ENCODE data around the gene ENPEP. TPM values are rescaled to one million over a fixed set of nuclear protein-coding genes. Genes with fewer than 3 reads are reported as not detected.
"Not testable (repeated sequence)": the region's sequence is repeated elsewhere in the genome, so short reads cannot be mapped to it uniquely, and the experiment has no call there.

Gene ENPEP
- total RNA-seq, 1 donor from 2014 or later = not detected

GRCh38 chr4:110544594-110544993 is 68.6 kb downstream of the ENPEP start:
- POLR2A ChIA-PET = no interaction called here
- no peak for ATAC-seq (ENCODE audit: low read depth)
- intact Hi-C loops (cut with micrococcal nuclease) = no loop called here
- Mint-ChIP-seq H3K36me3 (ENCODE audit: low read depth) (no peaks in the 10 kb centered on the region), H3K4me1 (no peaks in the 10 kb centered on the region), H3K27me3 (peaks cover 7% of the 10 kb centered on the region), H3K4me3 (no peak overlapping the region), H3K9me3 (no peaks in the 10 kb centered on the region), H3K27ac (no peak overlapping the region)
- no peak for TF ChIP-seq CTCF (IDR thresholded peaks at IDR 0.05)
- CTCF ChIA-PET = no interaction called here
- no peak for DNase-seq

GRCh38 chr4:110550260-110550659 is 74.3 kb downstream of the ENPEP start:
- ChIA-PET POLR2A (no interaction called here), CTCF (no interaction called here)
- Mint-ChIP-seq H3K27me3 (peaks cover 9% of the 10 kb centered on the region), H3K36me3 (ENCODE audit: low read depth) (no peaks in the 10 kb centered on the region), H3K27ac (no peak overlapping the region), H3K4me3 (no peak overlapping the region), H3K9me3 (no peaks in the 10 kb centered on the region), H3K4me1 (no peaks in the 10 kb centered on the region)
- intact Hi-C loops (cut with micrococcal nuclease) = no loop called here
- no peak for ATAC-seq (ENCODE audit: low read depth)
- DNase-seq = no peak
- TF ChIP-seq CTCF (IDR thresholded peaks at IDR 0.05) = no peak

- ATAC-seq (ENCODE audit: low read depth) (no peak), DNase-seq (no peak)
- POLR2A ChIA-PET = no interaction called here
- intact Hi-C loops (cut with micrococcal nuclease) = no loop called here
- Mint-ChIP-seq H3K4me3 (no peak overlapping the region), H3K27me3 (peaks cover 7% of the 10 kb centered on the region), H3K36me3 (ENCODE audit: low read depth) (no peaks in the 10 kb centered on the region), H3K9me3 (no peaks in the 10 kb centered on the region), H3K27ac (no peak overlapping the region), H3K4me1 (no peaks in the 10 kb centered on the region)
- CTCF ChIA-PET = no interaction called here
- no peak for TF ChIP-seq CTCF (IDR thresholded peaks at IDR 0.05)
These were observed 77.2 kb downstream of the ENPEP start for GRCh38 chr4:110553197-110553596.

GRCh38 chr4:110567214-110567613 is 91.3 kb downstream of the ENPEP start:
- ChIA-PET CTCF (no interaction called here), POLR2A (no interaction called here)
- H3K4me1 Mint-ChIP-seq = no peaks in the 10 kb centered on the region
- no peak for ATAC-seq (ENCODE audit: low read depth)
- H3K36me3 Mint-ChIP-seq (ENCODE audit: low read depth) = no peaks in the 10 kb centered on the region
- no peak for DNase-seq
- intact Hi-C loops (cut with micrococcal nuclease) = no loop called here
- no peak overlapping the region for H3K27ac Mint-ChIP-seq
- H3K9me3 Mint-ChIP-seq = no peaks in the 10 kb centered on the region
- TF ChIP-seq CTCF (IDR thresholded peaks at IDR 0.05) = no peak
- H3K4me3 Mint-ChIP-seq = no peak overlapping the region
- peaks cover 5% of the 10 kb centered on the region for H3K27me3 Mint-ChIP-seq

- H3K9me3 Mint-ChIP-seq = peaks cover 14% of the 10 kb centered on the region
- POLR2A ChIA-PET; H3K27me3 Mint-ChIP-seq; H3K27ac Mint-ChIP-seq; H3K4me1 Mint-ChIP-seq; DNase-seq; ATAC-seq (ENCODE audit: low read depth); H3K4me3 Mint-ChIP-seq; H3K36me3 Mint-ChIP-seq (ENCODE audit: low read depth); intact Hi-C loops (cut with micrococcal nuclease); CTCF ChIA-PET: not testable (repeated sequence)
These were observed 100.7 kb downstream of the ENPEP start for GRCh38 chr4:110576696-110577095.

- Mint-ChIP-seq H3K4me1 (no peaks in the 10 kb centered on the region), H3K36me3 (ENCODE audit: low read depth) (no peaks in the 10 kb centered on the region), H3K27ac (no peak overlapping the region), H3K4me3 (no peak overlapping the region), H3K27me3 (peaks cover 4% of the 10 kb centered on the region), H3K9me3 (no peaks in the 10 kb centered on the region)
- TF ChIP-seq CTCF (IDR thresholded peaks at IDR 0.05) = no peak
- POLR2A ChIA-PET = no interaction called here
- DNase-seq (no peak), ATAC-seq (ENCODE audit: low read depth) (no peak)
- intact Hi-C loops (cut with micrococcal nuclease) = no loop called here
- CTCF ChIA-PET = no interaction called here
These were observed 110.3 kb downstream of the ENPEP start for GRCh38 chr4:110586131-110586850.
